OCI-LY3 (cell line): Measurements from ENCODE around the gene LAPTM5.

Experiments used
- CTCF ChIP-seq: fragments of 200-600, 300-600 bp; sonication (generic); IDR thresholded peaks from 2 replicates; pipeline ENCODE4 v1.5.1; 2014; ENCODE audit warnings: antibody characterized with exemption, low read length, low read depth
- EZH2phosphoT487 ChIP-seq: fragments of 200-600 bp; shearing (Covaris generic); IDR thresholded peaks from 2 replicates; pipeline ENCODE4 v1.6.1; 2018; ENCODE audit warnings: antibody characterized with exemption, mixed run types, low read depth

GRCh38 chr1:30701258-30701633, 56.3 kb downstream of the LAPTM5 start:
- TF ChIP-seq CTCF = no peak
- TF ChIP-seq EZH2phosphoT487 = no peak
